Measurements from ENCODE around the gene FBLN2.

DNA sequence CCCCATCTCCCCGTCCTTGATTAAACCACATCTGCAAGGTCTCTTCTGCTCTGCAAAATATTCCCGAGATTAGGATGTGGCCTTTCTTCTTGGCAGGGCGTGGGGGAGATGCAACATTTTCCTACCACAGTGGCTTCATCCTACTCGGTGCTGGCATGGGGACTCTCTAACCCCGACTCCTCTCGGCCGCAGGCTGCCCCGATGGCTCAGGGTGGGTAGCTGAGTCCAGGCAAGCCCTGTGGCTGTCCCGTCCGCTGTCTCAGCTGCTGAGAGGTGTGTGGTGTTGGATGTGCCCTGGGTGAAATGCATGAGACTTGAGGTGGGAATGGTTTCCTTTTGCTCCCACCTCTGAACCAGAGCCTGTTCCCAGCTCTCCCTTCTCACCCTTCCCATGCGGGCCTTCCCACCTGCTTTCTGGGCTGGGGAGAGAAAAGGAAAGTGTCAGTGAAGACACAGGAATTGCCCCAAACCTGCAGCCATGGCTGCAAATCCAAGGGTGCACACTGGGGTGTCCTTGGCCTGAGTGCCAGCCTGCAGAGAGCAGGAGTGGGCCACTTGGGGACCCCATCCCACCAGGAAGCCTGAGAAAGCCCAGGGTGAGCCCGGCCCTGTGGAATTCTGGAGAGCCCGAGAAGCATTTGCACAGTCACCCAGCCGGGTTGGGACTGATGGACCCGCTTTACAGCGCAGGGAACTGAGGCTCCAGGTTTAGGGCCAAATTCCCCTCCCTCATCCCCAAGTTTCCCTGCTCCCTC, 115.0 kb downstream of the FBLN2 start:
- TF ChIP-seq, protein P1, sequence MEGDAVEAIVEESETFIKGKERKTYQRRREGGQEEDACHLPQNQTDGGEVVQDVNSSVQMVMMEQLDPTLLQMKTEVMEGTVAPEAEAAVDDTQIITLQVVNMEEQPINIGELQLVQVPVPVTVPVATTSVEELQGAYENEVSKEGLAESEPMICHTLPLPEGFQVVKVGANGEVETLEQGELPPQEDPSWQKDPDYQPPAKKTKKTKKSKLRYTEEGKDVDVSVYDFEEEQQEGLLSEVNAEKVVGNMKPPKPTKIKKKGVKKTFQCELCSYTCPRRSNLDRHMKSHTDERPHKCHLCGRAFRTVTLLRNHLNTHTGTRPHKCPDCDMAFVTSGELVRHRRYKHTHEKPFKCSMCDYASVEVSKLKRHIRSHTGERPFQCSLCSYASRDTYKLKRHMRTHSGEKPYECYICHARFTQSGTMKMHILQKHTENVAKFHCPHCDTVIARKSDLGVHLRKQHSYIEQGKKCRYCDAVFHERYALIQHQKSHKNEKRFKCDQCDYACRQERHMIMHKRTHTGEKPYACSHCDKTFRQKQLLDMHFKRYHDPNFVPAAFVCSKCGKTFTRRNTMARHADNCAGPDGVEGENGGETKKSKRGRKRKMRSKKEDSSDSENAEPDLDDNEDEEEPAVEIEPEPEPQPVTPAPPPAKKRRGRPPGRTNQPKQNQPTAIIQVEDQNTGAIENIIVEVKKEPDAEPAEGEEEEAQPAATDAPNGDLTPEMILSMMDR (IDR thresholded peaks at IDR 0.05) = no peak
- TF ChIP-seq SMC3 (IDR thresholded peaks at IDR 0.05; ENCODE audit: low read depth, low read length) (no peak), RCOR1 (IDR thresholded peaks at IDR 0.05; ENCODE audit: low read length) (no peak), GABPA (IDR thresholded peaks at IDR 0.05; ENCODE audit: low read depth) (no peak), POLR2AphosphoS5 (IDR thresholded peaks at IDR 0.05; ENCODE audit: low read depth, low read length) (no peak), EZH2phosphoT487 (IDR thresholded peaks at IDR 0.05; ENCODE audit: borderline replicate concordance, low read depth) (no peak), RXRA (IDR thresholded peaks at IDR 0.05; ENCODE audit: borderline replicate concordance, low read depth) (no peak), MXI1 (IDR thresholded peaks at IDR 0.05; ENCODE audit: low read depth, low read length) (no peak), CHD2 (IDR thresholded peaks at IDR 0.05; ENCODE audit: low read length, partially characterized antibody) (no peak), YY1 (IDR thresholded peaks at IDR 0.05; ENCODE audit: low read depth) (no peak)
- TF ChIP-seq, protein P2, sequence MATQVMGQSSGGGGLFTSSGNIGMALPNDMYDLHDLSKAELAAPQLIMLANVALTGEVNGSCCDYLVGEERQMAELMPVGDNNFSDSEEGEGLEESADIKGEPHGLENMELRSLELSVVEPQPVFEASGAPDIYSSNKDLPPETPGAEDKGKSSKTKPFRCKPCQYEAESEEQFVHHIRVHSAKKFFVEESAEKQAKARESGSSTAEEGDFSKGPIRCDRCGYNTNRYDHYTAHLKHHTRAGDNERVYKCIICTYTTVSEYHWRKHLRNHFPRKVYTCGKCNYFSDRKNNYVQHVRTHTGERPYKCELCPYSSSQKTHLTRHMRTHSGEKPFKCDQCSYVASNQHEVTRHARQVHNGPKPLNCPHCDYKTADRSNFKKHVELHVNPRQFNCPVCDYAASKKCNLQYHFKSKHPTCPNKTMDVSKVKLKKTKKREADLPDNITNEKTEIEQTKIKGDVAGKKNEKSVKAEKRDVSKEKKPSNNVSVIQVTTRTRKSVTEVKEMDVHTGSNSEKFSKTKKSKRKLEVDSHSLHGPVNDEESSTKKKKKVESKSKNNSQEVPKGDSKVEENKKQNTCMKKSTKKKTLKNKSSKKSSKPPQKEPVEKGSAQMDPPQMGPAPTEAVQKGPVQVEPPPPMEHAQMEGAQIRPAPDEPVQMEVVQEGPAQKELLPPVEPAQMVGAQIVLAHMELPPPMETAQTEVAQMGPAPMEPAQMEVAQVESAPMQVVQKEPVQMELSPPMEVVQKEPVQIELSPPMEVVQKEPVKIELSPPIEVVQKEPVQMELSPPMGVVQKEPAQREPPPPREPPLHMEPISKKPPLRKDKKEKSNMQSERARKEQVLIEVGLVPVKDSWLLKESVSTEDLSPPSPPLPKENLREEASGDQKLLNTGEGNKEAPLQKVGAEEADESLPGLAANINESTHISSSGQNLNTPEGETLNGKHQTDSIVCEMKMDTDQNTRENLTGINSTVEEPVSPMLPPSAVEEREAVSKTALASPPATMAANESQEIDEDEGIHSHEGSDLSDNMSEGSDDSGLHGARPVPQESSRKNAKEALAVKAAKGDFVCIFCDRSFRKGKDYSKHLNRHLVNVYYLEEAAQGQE (IDR thresholded peaks at IDR 0.05; ENCODE audit: low read depth, low read length) = no peak

Data from SK-N-SH (cell line).